MCF 10A (cell line): ENCODE data around the gene ABCB7. TPM values are rescaled to one million over a fixed set of nuclear protein-coding genes. Genes with fewer than 3 reads are reported as not detected.
"Not testable (repeated sequence)": the region's sequence is repeated elsewhere in the genome, so short reads cannot be mapped to it uniquely, and the experiment has no call there.

Experiments used
- Bru-seq: library from RNA; stranded (reverse); fragments of 400-500 nt; gene quantifications from one replicate; lab custom pipeline; 2021; lab: Mats Ljungman, UMichigan
- BruChase-seq, 2 experiments: library from RNA; stranded (reverse); fragments of 400-500 nt; gene quantifications; one replicate each; lab custom pipeline; 2021; lab: Mats Ljungman, UMichigan
- BruUV-seq: library from RNA; stranded (reverse); fragments of 400-500 nt; replicated peaks from 2 replicates; lab custom pipeline; 2021; lab: Mats Ljungman, UMichigan
- CTCF ChIA-PET: fragments of 300-600 bp; sonication (Branson Sonifier 250); formaldehyde crosslinking; extraction: SDS; loops from one replicate; lab custom pipeline; 2021; ENCODE audit warnings: antibody characterized with exemption, inconsistent platforms; lab: Yijun Ruan, JAX
- POLR2A ChIA-PET: fragments of 300-600, 350-650 bp; sonication (Branson Sonifier 250); formaldehyde crosslinking; extraction: SDS; loops from one replicate; lab custom pipeline; 2020; ENCODE audit warnings: antibody characterized with exemption, inconsistent platforms; lab: Yijun Ruan, JAX
- DNase-seq: peaks from one replicate; pipeline ENCODE4 v3.0.0-alpha.2; 2018; ENCODE audit not compliant: unreplicated experiment
- H3K27ac Mint-ChIP-seq: one replicate; pipeline ENCODE4 v1.8.0; 2022; ENCODE audit warnings: mild to moderate bottlenecking, low read depth, mixed read lengths; ENCODE audit not compliant: unreplicated experiment
- H3K27me3 Mint-ChIP-seq: one replicate; pipeline ENCODE4 v1.8.0; 2022; ENCODE audit warnings: mixed read lengths; ENCODE audit not compliant: insufficient read depth, unreplicated experiment
- H3K36me3 Mint-ChIP-seq: one replicate; pipeline ENCODE4 v1.8.0; 2022; ENCODE audit warnings: mild to moderate bottlenecking, moderate library complexity, mixed read lengths; ENCODE audit not compliant: insufficient read depth, unreplicated experiment
- H3K4me1 Mint-ChIP-seq: one replicate; pipeline ENCODE4 v1.8.0; 2022; ENCODE audit warnings: mixed read lengths; ENCODE audit not compliant: insufficient read depth, unreplicated experiment
- H3K4me3 Mint-ChIP-seq: one replicate; pipeline ENCODE4 v1.8.0; 2022; ENCODE audit warnings: mild to moderate bottlenecking, moderate library complexity, mixed read lengths; ENCODE audit not compliant: unreplicated experiment
- H3K9me3 Mint-ChIP-seq: one replicate; pipeline ENCODE4 v1.8.0; 2022; ENCODE audit warnings: mixed read lengths; ENCODE audit not compliant: unreplicated experiment
- CTCF ChIP-seq: fragments of 200-600 bp; IDR thresholded peaks from one replicate; pipeline ENCODE4 v1.8.0; 2022; ENCODE audit warnings: antibody characterized with exemption, mild to moderate bottlenecking; ENCODE audit not compliant: unreplicated experiment
- intact Hi-C: fragments of 100-400 bp; cut with micrococcal nuclease; formaldehyde crosslinking; loops from 2 replicates; pipeline ENCODE4 v1.14.1; 2022
- long read RNA-seq: library from polyadenylated mRNA; stranded (forward); transcript quantifications from one replicate; pipeline ENCODE4 v2.0.0, GENCODE V29; 2022
- total RNA-seq: library from RNA; stranded (reverse); gene quantifications from 2 replicates; pipeline ENCODE4 v1.2.3, GENCODE V29; 2022

ABCB7 gene
- total RNA-seq (21.2 and 24.7 TPM in 2 replicates), Bru-seq, nascent RNA (percentile 70 among the genes with signal in this experiment), BruChase-seq, experiment 1, labeled RNA remaining after a 6-hour chase (percentile 62 among the genes with signal in this experiment), BruChase-seq, experiment 2, labeled RNA remaining after a 2-hour chase (percentile 67 among the genes with signal in this experiment)
- long read RNA-seq, full-length matches to known transcripts = 32 of 41 reads
- long read RNA-seq, partial matches to known transcripts = 1 of 41 reads
- long read RNA-seq, other reads (novel, unspliced or antisense) = 8 of 41 reads

GRCh38 chrX:75155827-75156525 is at the start of gene ABCB7:
Gene ABCB7, minus strand, starts transcription at chrX:75156283. Its CDS starts 11 bp downstream, at chrX:75156272.
- ChIA-PET CTCF (interaction anchor here (0.8 kb wide), 1 partner anchor 11 kb away, joined by 3 read pairs; no protein-coding TSS in a partner anchor), POLR2A (interaction anchor here (1.0 to 3.3 kb wide), 2 partner anchors 10 to 118 kb away, joined by 5 to 11 read pairs; partner anchors contain the start of gene UPRT)
- Mint-ChIP-seq H3K4me1 (no peaks in the 10 kb centered on the region), H3K36me3 (peaks cover 5% of the 10 kb centered on the region), H3K27me3 (peaks cover 36% of the 10 kb centered on the region), H3K4me3 (peak within 1 kb of the TSS; percentile 93), H3K9me3 (no peaks in the 10 kb centered on the region), H3K27ac (peak within 1 kb of the TSS; percentile 97)
- intact Hi-C loops = loop anchor here (10.0 kb wide), 2 partner anchors 119 to 541 kb away; partner anchors contain the start of genes RLIM and UPRT
- BruUV-seq = no TSS peak
- DNase-seq = peak; percentile 71
- TF ChIP-seq CTCF = no peak

- H3K4me1 Mint-ChIP-seq, H3K27ac Mint-ChIP-seq, POLR2A ChIA-PET, CTCF ChIA-PET, intact Hi-C loops, BruUV-seq, DNase-seq, H3K36me3 Mint-ChIP-seq, H3K4me3 Mint-ChIP-seq: not testable (repeated sequence)
- Mint-ChIP-seq H3K9me3 (peaks cover 42% of the 10 kb centered on the region), H3K27me3 (peaks cover 28% of the 10 kb centered on the region)
These were observed 32.5 kb upstream of the ABCB7 start for GRCh38 chrX:75188415-75189206.

GRCh38 chrX:75181721-75182120 is 25.6 kb upstream of the ABCB7 start:
- no peak for TF ChIP-seq CTCF
- Mint-ChIP-seq H3K27me3 (no peaks in the 10 kb centered on the region), H3K36me3 (peaks cover 5% of the 10 kb centered on the region), H3K4me3 (no peak overlapping the region), H3K27ac (no peak overlapping the region), H3K4me1 (no peaks in the 10 kb centered on the region), H3K9me3 (no peaks in the 10 kb centered on the region)
- intact Hi-C loops = no loop called here
- ChIA-PET POLR2A (no interaction called here), CTCF (no interaction called here)
- DNase-seq = no peak
- BruUV-seq = no TSS peak

- H3K4me3 Mint-ChIP-seq, H3K36me3 Mint-ChIP-seq, H3K27me3 Mint-ChIP-seq, intact Hi-C loops, CTCF ChIA-PET, H3K27ac Mint-ChIP-seq, H3K9me3 Mint-ChIP-seq, BruUV-seq, DNase-seq, POLR2A ChIA-PET, H3K4me1 Mint-ChIP-seq: not testable (repeated sequence)
These were observed 23.6 kb upstream of the ABCB7 start for GRCh38 chrX:75179536-75180293.

GRCh38 chrX:75172257-75172890 is 16.3 kb upstream of the ABCB7 start:
- H3K27me3 Mint-ChIP-seq = peaks cover 25% of the 10 kb centered on the region
- intact Hi-C loops, H3K4me3 Mint-ChIP-seq, H3K4me1 Mint-ChIP-seq, DNase-seq, CTCF ChIA-PET, H3K9me3 Mint-ChIP-seq, H3K27ac Mint-ChIP-seq, BruUV-seq, H3K36me3 Mint-ChIP-seq: not testable (repeated sequence)
- POLR2A ChIA-PET = interaction anchor here (1.5 kb wide), 1 partner anchor 14 kb away, joined by 4 read pairs; no protein-coding TSS in a partner anchor
